HG03135 (cell line): Measurements from ENCODE around the gene GREB1L.
"Not testable (repeated sequence)": the region's sequence is repeated elsewhere in the genome, so short reads cannot be mapped to it uniquely, and the experiment has no call there.

Experiments used
- ATAC-seq: cut with Tn5 transposase; IDR thresholded peaks from one replicate; pipeline ENCODE4 v1.9.1; 2021; ENCODE audit warnings: mild to moderate bottlenecking, moderate library complexity; ENCODE audit not compliant: unreplicated experiment

GREB1L gene

DNA sequence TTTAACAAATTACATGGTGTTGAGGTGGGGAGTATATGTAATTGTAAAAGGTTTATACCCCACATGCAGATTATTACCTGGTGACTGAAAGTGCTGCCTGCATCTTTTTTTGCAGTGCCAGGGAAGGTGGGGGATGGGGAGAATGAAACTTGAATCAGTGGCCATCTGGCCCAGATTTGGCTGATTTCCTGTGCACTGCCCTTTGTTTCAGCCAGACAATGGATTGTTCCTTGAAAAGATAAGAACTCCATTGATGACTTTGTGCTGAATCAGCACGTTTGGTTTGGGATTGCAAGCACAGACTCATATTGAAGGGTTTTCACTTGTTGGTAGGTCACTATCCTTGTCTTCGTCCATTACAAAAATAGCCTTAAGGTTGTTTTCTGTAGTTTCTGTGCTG lies 20.9 kb downstream of the GREB1L start:
- ATAC-seq, result no peak

DNA sequence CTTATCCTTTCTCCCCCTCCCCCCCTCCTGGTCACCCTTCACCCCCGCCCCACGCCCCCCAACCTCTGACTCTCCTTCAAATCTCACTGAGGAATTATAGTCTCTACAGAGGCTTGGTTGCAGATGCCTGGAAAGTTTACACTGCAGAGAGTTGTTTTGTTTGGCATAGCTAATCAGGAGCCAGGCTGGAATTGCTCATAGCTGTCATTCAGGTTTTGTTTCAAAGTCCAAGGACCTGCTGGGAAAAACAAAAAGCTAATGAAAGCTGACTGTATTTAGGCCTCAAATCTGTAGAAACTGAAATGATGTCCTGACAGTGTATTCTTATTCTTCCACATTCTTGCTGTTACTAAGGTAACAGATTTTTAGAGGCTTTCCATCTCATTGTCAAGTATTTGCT lies 22.6 kb downstream of the GREB1L start:
- ATAC-seq, result no peak

DNA sequence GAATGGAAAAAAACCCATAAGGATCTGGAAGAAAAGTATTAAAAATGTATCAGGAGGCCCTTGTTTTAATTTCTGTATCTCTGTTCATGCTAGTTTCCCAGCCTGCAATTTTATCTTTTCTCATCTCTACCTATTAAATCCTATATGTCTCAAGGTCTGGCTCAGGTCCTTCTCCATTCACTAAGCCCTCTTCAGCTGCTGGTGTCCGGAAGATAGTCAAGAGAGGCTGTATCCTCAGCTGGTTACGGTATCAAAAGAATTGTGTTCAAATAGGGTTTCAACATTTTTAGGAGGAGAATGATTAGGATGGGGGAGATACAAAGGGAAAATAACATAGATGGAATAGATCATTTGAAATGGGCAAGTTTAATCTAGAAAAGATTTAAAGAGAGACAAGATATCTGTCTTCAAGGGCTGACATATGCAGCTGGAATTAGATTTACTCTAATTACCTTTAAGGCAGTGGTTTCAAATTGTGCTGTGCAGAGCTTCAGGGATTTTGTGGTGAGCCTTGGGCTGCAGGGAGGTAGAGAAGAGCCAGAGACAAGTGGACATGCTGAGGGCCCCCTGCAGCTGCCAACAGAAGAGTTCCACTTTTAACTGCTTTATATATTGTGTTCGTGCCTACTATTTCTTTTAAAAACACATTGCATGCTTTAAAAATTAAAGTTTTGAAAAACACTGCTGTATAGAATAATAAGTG lies 24.1 kb downstream of the GREB1L start:
- ATAC-seq, result no peak

DNA sequence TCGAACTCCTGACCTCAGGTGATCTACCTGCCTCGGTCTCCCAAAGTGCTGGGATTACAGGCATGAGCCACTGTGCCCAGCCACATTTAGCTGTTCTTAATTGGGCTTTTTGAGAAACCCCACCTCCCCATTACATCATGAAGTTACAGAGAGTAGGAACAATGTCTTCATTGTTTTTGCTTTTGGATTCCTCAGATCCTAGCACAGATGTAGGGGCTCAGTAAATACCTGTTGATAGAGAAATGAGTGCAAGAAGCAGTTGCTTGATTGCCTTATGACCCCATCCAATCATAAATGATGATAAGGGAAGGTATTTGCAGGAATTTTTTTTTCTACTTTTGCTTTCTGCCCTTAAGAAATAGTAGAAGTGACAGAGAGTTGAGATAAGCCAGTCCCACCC lies 25.4 kb downstream of the GREB1L start:
- ATAC-seq, result no peak

DNA sequence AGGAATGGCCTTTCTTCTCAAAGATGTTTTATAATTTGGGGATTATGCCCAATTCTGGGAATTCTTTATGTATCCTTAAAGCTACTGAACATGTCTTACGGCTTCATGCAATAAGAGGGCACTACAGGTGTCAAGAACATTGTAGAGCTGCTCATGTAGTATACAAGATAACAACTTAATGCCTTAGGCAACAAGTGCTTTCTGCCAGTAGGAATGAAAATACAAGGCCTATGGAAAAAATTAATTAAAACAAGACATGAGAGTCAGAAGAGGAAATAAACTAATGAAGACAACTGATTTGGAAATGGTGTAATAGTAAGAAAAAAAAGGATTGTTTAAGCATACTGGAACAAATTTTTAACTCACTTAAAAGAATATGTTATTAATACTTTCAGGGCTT lies 27.3 kb downstream of the GREB1L start:
- no peak for ATAC-seq

DNA sequence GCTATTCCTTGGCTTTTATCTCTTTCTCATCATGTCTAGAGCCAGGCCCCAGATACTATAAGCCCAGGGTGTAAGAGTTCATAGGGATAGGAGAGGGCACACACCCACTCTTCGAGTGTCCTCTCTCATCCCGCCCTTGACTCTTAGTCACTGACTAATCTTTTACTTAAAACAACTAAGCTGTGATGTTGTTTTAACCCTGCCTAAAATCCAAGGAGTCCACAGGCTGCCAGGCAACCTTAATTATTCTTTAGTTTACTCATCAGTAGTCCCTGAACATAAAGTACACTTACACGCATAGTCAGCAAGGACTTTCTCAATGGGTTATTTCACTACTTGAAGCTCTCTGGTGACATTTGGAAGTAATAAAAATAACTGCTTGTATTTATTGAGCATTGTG lies 28.4 kb downstream of the GREB1L start:
- no peak for ATAC-seq

DNA sequence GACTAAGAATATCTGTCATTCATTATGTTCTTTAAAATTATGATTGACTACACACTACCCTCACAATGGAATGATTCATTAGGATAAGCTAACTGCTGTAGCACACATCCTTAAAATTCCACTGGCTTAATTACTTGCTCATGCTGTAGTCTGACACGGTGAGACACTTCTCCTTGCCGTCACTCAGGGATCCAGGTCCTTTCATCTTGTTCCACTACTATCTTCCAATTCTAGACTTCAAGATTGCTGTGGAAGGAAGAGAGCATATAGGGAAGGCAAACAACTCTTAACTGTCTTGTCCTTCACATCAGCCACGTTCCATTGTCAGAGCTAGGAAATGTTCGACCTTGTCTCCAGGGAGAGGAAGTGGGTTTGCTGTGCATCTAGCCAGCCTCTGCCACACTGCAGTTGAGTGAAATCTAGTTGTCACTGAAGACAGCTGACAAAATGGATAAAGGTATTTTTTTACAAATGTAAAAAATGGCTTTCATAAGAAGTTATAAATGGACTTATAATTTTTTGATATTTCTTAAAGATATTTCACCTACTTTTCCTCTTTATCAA lies 30.1 kb downstream of the GREB1L start:
- ATAC-seq, result no peak

DNA sequence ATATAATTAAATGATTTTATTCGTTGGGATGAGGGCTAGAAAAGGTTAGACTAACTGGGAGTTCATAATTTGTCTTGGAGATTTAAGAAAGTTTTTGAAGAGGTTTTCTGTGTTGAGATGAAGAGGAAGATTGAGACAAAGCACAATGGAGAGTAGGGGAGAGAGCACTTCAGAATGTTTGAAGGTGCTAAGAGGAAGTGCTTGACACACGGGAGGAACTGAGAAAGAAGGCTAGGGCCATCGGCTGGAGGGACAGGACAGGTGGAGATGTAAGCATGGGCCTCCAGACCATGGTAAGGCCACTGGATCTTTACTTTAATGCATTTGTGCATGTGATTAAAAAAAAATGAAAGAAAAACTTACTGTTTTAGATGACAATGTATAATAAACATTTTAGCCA lies 31.5 kb downstream of the GREB1L start:
- ATAC-seq, result no peak

DNA sequence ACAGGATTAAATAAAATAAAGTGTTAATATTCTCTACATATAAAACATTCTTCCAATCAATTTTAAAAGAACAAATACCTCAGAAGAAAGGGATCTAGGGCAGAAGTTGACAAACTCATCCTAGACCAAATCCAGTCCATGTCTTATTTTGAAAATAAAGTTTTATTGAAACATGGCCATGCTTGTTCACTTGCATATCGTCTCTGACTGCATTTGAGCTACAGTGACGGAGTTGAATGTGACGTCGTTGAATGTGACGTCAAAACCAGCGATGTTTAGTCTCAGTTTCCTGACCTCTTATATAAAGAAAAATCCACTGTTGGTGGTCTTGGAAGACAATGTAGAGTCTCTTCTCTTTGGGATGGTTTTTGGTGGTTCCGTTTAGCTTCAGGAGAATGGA lies 33.6 kb downstream of the GREB1L start:
- ATAC-seq, result no peak

DNA sequence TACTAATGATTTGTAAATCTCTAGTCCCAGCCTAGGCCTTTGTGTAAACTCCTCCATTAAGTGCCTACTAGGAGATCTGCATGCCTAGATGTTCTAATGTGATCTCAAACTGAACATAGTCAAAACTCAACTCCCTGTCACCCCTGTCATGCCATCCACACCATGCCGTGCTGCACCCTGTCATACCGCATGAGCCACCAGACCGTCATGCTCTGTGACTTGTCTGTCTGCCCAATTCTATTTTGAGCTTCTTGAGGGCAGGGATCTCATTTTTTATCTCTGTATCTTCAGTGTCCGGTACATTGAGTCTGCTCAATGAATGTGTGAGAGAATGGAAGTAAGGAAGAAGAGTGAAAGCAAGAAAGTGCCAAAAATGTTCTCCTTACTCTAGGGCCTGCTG lies 35.5 kb downstream of the GREB1L start:
- ATAC-seq, result no peak

DNA sequence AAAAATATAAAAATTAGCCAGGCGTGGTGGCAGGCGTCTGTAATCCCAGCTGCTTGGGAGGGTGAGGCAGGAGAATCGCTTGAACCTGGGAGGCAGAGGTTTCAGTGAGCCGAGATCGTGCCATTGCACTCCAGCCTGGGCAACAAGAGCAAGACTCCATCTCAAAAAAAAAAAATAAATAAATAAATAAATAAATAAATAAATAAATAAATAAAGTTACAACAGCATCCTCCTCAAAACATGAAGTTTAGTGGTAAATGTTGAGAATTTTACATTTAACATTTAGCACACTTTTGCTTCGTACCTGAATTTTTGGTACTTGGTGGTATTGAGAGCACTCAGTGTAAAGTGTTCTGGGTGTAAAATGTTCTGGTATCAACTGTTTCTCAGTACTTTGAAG lies 36.2 kb downstream of the GREB1L start:
- ATAC-seq, result not testable (repeated sequence)

DNA sequence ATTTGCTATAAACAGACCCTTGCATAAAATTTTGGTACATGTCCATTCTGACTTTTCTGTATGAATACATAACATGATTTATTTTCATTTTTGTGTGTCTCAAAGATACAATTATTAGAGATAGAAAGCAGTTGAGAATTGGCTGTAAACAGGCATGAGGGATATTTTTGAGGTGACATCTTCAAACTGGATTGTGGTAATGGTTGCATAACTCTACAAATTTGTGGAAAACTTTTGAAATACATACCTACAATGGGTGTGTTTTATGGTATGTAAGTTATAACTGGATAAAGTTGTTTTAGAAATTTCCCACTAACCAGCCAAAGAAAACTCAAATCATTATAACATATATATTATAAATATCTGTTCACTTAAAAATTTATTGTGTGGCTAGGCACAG lies 39.6 kb downstream of the GREB1L start:
- no peak for ATAC-seq

DNA sequence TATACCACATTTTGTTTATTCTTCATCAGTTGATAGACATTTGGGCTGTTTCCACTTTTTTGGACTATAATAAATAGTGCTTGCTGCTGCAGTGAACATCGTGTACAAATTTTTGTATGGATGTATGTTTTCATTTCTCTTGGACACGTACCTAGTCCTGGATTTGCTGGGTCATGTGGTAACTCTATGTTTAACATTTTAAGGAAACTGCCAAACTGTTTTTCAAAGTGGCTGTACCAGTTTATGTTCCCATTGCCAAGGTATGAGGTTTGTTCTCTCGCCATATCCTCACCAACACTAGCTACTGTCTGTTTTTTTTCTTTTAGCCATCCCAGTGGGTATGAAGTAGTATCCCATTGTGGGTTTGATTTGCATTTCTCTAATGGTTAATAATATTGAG lies 42.5 kb downstream of the GREB1L start:
- no peak for ATAC-seq

DNA sequence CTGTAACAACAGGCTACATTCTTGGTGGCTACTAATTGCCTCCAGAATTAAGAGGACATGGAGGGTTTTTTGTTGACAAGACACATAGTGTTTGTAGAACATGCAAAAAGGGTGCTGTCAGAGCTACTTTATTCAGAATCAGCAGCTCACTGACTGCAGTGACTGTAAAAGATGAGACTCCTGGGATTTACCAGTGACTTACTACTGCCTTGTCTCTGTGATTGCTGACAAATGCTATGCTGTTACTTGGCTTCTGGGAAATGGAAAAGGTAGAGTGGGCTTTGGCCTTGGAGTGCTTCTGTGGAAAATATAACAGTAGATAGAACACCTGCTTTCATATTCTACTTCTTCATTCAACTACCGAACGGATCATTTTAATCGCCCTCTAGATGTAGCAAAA lies 47.8 kb downstream of the GREB1L start:
- ATAC-seq, result no peak

DNA sequence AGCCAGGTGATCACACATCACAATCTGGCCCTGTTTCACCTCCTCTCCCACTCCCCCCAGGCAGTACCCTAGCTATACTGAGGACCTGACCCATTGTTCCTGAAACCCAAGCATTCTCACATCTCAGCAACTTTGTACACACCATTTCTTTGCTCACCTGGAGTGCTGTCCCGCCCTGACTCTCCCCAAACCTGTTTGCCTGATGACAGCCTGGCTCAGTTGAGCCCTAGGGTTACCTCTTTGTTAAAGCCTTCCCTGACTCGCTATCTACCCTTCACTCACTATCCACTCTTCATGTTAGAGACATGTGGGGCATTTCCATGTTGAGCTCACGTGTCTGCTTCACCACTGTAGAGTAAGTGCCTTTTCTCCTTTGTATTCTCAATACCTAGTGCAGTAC lies 49.1 kb downstream of the GREB1L start:
- ATAC-seq, result no peak

DNA sequence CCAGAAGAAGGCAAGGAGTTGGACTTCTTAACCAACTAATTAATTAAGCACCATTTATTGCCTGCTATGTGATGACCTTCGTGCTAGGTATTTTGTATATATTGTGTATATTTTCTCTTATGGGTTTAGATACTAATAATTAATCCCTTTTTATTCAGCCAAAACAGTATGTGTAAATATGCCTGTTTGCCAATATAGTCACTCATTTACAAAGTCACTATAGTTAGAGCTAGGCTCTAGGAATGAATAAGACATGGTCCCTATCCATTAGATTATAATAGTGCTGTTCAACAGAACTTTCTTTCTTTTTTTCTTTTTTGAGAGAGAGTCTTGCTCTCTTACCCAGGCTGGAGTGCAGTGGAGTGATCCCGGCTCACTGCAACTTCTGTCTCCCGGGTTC lies 51.4 kb downstream of the GREB1L start:
- ATAC-seq, result no peak

DNA sequence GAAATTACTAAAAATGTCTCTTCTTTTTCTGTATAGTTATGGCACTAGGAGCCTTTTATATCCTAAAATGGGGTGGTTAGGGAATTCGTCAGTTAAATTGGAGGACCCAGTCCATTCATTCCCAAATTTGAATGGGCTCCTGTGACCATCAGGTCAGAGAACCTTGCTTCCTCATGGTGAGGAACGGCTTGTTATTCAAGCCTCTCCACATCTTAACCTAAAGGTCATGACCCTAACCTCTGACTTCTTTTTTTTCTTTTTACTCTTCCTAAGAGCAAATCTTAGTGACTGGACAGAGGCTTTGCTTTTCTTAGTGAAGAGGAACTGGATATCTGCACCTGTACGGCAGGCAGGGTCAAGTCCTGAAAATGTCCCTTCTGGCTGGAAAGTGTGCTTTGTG lies 53.1 kb downstream of the GREB1L start:
- no peak for ATAC-seq

DNA sequence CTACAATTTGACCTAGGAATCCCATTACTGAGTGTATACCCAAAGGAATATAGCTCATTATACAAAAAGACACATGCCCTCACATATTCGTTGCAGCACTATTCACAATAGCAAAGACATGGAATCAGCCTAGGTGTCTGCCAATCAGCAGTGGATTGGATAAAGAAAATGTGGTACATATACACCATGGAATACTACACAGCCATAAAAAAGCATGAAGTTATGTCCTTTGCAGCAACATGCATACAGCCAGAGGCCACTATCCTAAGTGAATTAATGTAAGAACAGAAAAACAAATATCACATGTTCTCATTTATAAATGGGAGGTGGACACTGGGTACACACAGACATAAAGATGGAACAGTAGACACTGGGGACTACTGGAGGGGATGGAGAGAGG lies 54.0 kb downstream of the GREB1L start:
- ATAC-seq, result no peak

DNA sequence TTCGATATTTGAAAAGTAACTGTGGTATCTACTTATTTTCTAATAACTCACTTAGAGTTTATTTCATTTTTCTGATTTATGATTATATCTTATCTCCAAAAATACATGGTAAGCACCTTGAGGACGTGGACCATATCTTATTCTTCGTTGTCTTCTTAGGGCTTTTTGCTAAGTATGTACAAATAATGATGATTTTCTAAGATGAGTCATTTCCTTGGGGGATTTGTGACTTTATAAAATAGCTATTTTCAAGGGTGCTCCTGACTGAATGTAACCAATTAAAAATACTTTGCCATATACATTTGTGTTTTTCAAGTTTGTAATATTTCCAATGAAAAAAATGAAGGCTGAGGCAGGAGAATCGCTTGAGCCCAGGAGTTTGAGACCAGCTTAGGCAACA lies 56.3 kb downstream of the GREB1L start:
- ATAC-seq, result no peak

DNA sequence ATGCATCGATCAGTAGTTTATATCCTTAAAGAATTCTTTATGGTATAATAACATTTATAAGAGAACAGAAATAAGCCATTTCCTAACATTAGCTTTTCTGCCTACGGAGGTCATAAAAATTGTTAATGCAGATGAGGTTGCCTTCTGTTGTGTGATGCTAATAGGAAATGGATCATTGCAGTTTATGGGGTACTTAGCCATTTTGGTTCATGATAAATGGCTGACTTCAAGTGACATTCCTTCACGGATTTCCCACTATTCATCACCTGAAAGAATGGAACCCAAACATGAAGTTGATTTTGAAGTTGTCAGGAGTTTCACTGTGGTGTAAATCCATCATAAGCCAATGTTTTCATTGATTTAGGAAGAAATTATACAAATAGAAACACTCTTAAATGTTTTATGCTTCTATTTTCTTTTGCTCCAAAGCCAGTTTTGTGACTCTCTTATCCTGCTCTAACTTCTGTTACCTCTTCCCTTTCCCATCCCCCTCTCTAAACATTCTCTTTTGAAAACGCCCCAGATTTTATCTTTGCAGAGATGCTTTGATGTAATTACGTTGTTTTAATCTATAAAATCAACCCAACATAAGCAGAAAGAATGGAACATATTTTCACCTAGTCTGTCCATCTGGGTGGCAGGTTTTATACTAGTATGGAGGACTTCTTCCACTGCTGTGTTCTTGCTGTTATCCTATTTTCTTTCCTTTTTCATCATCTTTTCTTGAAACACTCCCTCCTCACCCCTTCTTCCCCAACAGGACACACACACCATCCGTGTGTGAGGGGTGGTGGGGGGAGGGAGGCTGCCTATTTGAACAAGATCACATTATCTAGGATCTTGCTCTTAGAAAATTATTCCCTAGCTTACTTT lies 58.2 kb downstream of the GREB1L start:
- ATAC-seq, result no peak

DNA sequence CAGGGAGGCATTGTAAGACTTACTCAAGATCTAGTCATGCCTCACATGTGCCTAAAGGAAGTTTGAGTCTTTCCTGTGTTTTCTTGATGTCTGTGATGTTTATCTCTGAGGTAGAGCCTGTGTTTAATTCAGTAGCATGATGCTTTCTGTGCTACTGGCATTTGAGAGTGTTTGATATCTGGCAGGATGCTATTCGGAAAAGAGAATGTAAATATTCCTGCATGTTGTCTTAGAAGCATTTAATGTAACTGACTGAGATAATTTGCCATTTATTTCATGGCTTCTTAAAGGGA lies 58.8 kb downstream of the GREB1L start:
- no peak for ATAC-seq

DNA sequence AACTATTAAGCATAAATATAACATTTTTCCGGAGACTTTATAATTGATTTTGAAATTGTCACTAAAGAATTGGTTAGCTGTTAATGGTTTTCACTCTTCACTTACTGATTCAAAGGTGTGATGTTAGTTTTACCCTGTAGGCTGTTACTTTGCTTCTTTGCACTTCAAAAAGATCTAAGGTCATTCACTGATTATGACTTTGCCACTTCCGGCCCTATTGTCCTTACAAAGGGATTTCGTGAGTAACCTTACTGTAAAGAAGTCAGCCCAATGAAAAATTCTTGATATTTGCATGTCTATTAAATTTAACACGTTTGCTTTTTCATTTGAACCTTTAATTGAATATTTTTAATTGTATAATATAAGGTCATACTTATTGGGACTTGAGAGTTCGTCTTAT lies 61.4 kb downstream of the GREB1L start:
- ATAC-seq, result no peak
